Osteoblast (primary cell): ENCODE results near the gene PPP1R9A. TPM values are rescaled to one million over a fixed set of nuclear protein-coding genes. Genes with fewer than 3 reads are reported as not detected.

ENCODE experiments used
- DNase-seq: peaks from one replicate; pipeline ENCODE4 v3.0.0; 2011; ENCODE audit warnings: low spot score, mixed read lengths; ENCODE audit not compliant: insufficient read length; ENCODE audit errors: missing footprints
- H2AFZ ChIP-seq: 2 replicates; pipeline ENCODE4 v1.6.0; 2011; ENCODE audit warnings: mild to moderate bottlenecking, low read length
- H3K27ac ChIP-seq: 2 replicates; pipeline ENCODE4 v1.5.1; 2011; ENCODE audit warnings: mild to moderate bottlenecking, low read depth, low read length, moderate library complexity
- H3K27me3 ChIP-seq: 2 replicates; pipeline ENCODE4 v1.6.0; 2012; ENCODE audit warnings: mild to moderate bottlenecking, control low read depth, inconsistent platforms, low read length, moderate library complexity; ENCODE audit not compliant: insufficient read depth
- H3K36me3 ChIP-seq: 2 replicates; pipeline ENCODE4 v1.5.1; 2011; ENCODE audit warnings: mild to moderate bottlenecking, low read length, control low read depth, moderate library complexity; ENCODE audit not compliant: insufficient read depth
- H3K4me1 ChIP-seq: 2 replicates; pipeline ENCODE4 v1.5.1; 2011; ENCODE audit warnings: mild to moderate bottlenecking, low read length, control low read depth, moderate library complexity; ENCODE audit not compliant: insufficient read depth
- H3K4me2 ChIP-seq: 2 replicates; pipeline ENCODE4 v1.6.0; 2011; ENCODE audit warnings: mild to moderate bottlenecking, low read length; ENCODE audit not compliant: insufficient read depth
- H3K4me3 ChIP-seq: fragments of 200-600 bp; sonication (generic); 3 replicates; pipeline ENCODE4 v1.5.1; 2012; ENCODE audit warnings: mild to moderate bottlenecking, low read length, inconsistent platforms; ENCODE audit not compliant: insufficient read depth
- H3K79me2 ChIP-seq: 2 replicates; pipeline ENCODE4 v1.6.0; 2012; ENCODE audit warnings: mild to moderate bottlenecking, low read length, control low read depth, inconsistent platforms; ENCODE audit not compliant: insufficient read depth
- H3K9me3 ChIP-seq: 2 replicates; pipeline ENCODE4 v1.5.1; 2011; ENCODE audit warnings: low read depth, low read length, control low read depth
- H4K20me1 ChIP-seq: 2 replicates; pipeline ENCODE4 v1.6.0; 2012; ENCODE audit warnings: mild to moderate bottlenecking, low read length, control low read depth; ENCODE audit not compliant: insufficient read depth
- CTCF ChIP-seq: IDR thresholded peaks from 2 replicates; pipeline ENCODE4 v1.5.1; 2011; ENCODE audit warnings: mild to moderate bottlenecking, low read depth, low read length, moderate library complexity; ENCODE audit errors: extremely low read depth
- total RNA-seq: library from RNA; depleted of rRNA; stranded (reverse); fragments of >200 nt; gene quantifications from 2 replicates; pipeline ENCODE4 v1.2.3, GENCODE V29; 2012

Gene PPP1R9A
- total RNA-seq, 1 donor: under 0.01 TPM

GRCh38 chr7:94980418-94981142, 73.2 kb downstream of the PPP1R9A start:
- peak; percentile 19 for DNase-seq
- Histone ChIP-seq H4K20me1 (no peaks in the 10 kb centered on the region), H3K27ac (no peak overlapping the region), H3K4me1 (no peaks in the 10 kb centered on the region), H3K4me2 (no peak overlapping the region), H3K36me3 (no peaks in the 10 kb centered on the region), H2AFZ (no peak overlapping the region), H3K4me3 (no peak overlapping the region), H3K79me2 (no peaks in the 10 kb centered on the region), H3K9me3 (no peaks in the 10 kb centered on the region), H3K27me3 (no peaks in the 10 kb centered on the region)
- TF ChIP-seq CTCF: no peak

- H3K4me3 ChIP-seq: no peak overlapping the region
- DNase-seq: no peak
- no peak overlapping the region for H3K4me2 ChIP-seq
- no peak for TF ChIP-seq CTCF
- no peak overlapping the region for H3K27ac ChIP-seq
- no peak overlapping the region for H2AFZ ChIP-seq
- no peaks in the 10 kb centered on the region for H3K27me3 ChIP-seq
- H4K20me1 ChIP-seq: no peaks in the 10 kb centered on the region
- H3K36me3 ChIP-seq: no peaks in the 10 kb centered on the region
- no peaks in the 10 kb centered on the region for H3K9me3 ChIP-seq
- H3K79me2 ChIP-seq: no peaks in the 10 kb centered on the region
- no peaks in the 10 kb centered on the region for H3K4me1 ChIP-seq
Observed at GRCh38 chr7:94995921-94996320, 88.5 kb downstream of the PPP1R9A start.

- Histone ChIP-seq H3K27me3 (no peaks in the 10 kb centered on the region), H3K4me2 (no peak overlapping the region), H3K36me3 (no peaks in the 10 kb centered on the region), H3K9me3 (no peaks in the 10 kb centered on the region), H3K79me2 (no peaks in the 10 kb centered on the region), H4K20me1 (no peaks in the 10 kb centered on the region), H2AFZ (no peak overlapping the region), H3K4me1 (no peaks in the 10 kb centered on the region), H3K27ac (no peak overlapping the region), H3K4me3 (no peak overlapping the region)
- TF ChIP-seq CTCF: no peak
- DNase-seq: no peak
Observed at GRCh38 chr7:94996369-94996768, 89.0 kb downstream of the PPP1R9A start.

- Histone ChIP-seq H3K4me3 (no peak overlapping the region), H4K20me1 (no peaks in the 10 kb centered on the region), H3K79me2 (no peaks in the 10 kb centered on the region), H3K27ac (no peak overlapping the region), H3K36me3 (no peaks in the 10 kb centered on the region), H2AFZ (no peak overlapping the region), H3K4me2 (no peak overlapping the region), H3K27me3 (no peaks in the 10 kb centered on the region), H3K4me1 (no peaks in the 10 kb centered on the region), H3K9me3 (no peaks in the 10 kb centered on the region)
- no peak for TF ChIP-seq CTCF
- DNase-seq: no peak
Observed at GRCh38 chr7:94997547-94997946, 90.2 kb downstream of the PPP1R9A start.
